ENCODE data around the gene UPK3B.
"Not testable (repeated sequence)": the region's sequence is repeated elsewhere in the genome, so short reads cannot be mapped to it uniquely, and the experiment has no call there.

The UPK3B gene

DNA sequence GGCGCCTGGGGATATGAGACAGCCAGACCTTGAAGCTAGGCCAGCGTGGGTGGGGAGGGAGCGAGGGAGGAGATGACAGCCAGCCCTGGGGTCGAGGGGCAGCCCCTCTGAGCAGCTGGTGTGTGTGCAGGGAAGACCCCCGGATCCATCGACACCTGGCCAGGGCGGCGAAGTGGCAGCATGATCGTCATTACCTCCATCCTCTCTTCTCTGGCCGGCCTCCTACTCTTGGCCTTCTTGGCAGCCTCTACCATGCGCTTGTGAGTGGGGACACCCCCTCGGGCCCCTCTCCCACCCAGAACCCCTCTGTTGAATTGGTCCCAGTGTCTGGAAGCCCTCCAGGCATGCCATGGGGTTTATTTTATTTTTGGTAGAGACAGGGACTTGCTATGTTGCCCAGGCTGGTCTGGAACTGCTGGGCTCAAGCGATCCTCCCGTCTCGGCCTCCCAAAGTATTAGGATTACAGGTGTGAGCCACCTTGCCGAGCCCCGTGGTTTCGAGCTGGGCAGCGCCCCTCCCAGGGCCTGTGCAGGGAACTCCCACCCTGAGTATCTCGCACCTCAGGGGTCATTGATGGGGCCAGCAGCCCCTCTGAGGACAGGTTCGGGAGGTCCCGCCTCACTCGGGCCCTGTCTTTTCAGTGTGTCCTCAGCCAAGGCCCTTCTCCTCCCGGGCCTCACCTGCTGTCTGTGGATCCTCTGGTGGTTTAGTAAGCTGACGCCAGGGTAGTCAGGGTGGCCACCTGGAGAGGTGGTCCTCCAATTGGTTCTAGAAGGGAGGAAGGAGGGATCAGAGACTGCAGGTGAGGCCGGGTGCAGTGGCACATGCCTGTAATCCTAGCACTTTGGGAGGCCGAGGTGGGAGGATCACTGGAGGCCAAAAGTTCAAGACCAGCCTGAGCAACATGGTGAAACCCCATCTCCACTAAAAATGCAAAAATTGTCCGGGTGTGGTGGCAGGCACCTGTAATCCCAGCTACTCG is 3.8 kb downstream of the UPK3B start:
- DNase-seq (ENCODE audit: low spot score) = no peak

DNA sequence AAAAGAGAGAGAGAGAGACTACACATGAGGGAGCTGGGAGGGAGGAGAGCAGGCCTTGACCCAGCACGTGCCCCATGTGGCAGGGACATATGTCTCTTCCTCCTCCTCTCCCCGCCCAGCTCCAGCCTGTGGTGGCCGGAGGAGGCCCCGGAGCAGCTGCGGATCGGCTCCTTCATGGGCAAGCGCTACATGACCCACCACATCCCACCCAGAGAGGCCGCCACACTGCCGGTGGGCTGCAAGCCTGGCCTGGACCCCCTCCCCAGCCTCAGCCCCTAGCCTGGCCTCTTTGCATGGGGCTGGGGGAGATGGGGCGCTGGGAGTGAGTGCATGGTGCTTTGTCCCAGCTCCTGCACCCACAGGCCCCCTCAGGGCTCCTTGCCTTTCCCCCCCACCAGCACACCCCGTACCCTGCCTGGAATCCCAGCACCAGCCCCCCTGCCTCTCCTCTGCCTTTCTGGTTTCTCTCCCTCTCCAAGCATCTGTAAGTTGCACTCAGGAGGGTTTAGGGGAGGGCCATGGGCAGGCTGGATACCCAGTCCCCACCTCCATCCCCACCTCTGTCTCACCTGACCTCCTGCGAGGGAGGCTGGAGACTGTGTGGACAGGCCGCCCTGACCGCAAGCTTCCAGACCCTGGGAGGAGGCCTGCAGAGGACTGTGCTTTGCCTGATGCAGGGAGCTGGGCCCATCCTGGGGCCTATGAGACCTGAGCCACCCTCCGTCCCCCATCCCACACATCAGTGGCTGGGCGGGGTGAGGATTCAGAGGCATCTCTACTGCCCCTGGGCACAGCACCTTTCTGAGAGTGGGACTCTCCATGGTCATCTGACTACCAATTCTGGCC is 4.8 kb downstream of the UPK3B start:
- no peak for DNase-seq (ENCODE audit: low spot score)

GRCh38 chr7:76515999-76516443 is 5.7 kb downstream of the UPK3B start:
- DNase-seq (ENCODE audit: low spot score) = peak; percentile 36

DNA sequence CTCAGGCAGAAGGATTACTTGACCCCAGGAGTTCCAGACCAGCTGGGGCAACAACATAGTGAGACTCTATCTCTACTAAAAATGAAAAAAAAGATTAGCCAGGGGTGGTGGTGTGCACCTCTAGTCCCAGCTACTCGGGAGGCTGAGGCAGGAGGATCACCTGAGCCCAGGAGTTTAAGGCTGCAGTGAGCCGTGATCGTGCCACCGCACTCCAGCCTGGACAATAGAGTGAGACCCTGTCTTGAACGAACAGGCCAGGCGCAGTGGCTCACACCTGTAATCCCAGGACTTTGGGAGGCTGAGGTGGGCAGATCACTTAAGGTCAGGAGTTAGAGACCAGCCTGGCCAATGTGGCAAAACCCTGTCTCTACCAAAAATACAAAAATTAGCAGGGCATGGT is 6.6 kb downstream of the UPK3B start:
- not testable (repeated sequence) for DNase-seq (ENCODE audit: low spot score)

DNA sequence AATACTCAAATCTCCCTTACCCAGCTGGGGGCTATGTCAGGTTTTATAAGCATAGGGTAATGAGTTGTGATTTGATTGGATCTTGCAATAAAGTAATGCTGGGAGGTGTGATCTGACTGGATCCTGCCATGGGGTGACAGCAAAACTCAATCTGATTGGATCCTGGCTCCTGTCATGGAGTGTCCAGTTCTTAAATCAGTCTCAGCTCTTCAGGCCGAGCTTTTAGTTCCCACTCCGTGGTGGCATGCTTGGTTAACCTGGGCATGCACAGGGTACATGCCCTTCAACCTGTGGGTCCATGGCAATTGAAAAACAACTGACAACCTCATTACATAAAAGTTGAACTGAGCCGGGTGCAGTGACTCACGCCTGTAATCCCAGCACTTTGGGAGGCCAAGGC is 15.8 kb downstream of the UPK3B start:
- not testable (repeated sequence) for DNase-seq (ENCODE audit: low spot score)

- DNase-seq (ENCODE audit: low spot score) = not testable (repeated sequence)
Observed at GRCh38 chr7:76531643-76532042, 21.3 kb downstream of the UPK3B start.

DNA sequence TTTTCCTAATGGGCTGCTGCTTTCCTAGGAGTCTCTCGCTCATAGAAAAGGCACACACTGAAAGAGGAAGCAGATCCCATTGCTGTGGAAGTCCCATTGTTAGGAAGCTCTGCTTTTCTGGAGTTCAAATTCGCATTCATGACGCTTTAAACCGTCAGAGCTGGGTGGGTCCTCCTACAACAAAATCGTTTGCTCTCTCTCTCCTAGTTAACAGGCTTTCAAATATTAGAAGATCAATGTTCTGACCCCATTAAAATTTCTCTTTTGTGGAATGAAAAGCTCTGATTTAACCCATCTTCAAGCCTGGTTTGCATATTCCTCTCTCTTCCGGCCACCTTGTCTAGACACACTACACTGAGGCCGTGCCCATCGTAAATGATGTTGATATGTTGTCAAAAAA is 32.8 kb downstream of the UPK3B start, which contains the start of gene SPDYE16:
SPDYE16 (minus strand) TSS at position 101 of the 400 bp plus-strand sequence. CDS start 1,838 bp downstream, outside the sequence.
- not testable (repeated sequence) for DNase-seq (ENCODE audit: low spot score)

GRCh38 chr7:76549025-76549854 is 38.9 kb downstream of the UPK3B start:
- peak; percentile 94 for DNase-seq (ENCODE audit: low spot score)

- DNase-seq (ENCODE audit: low spot score) = not testable (repeated sequence)
Observed at GRCh38 chr7:76549855-76550248, 39.5 kb downstream of the UPK3B start.

DNA sequence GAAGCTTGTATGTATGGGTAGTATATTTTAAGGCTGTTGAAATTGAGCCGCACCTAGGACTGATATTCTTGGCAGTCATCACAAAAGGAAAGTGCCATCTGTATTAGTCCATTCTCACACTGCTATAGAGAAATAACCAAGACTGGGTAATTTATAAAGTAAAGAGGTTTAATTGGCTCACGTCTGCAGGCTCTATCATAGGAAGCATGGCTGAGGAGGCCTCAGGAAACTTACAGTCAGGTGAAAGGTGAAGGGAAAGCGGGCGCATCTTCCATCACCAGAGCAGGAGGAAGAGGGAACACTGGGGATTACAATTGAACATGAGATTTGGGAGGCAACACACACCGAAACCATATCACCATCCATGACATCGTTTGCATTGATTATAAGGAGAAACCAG is 41.6 kb downstream of the UPK3B start:
- DNase-seq (ENCODE audit: low spot score) = not testable (repeated sequence)

- not testable (repeated sequence) for DNase-seq (ENCODE audit: low spot score)
Observed at GRCh38 chr7:76559685-76560084, 49.3 kb downstream of the UPK3B start.

DNA sequence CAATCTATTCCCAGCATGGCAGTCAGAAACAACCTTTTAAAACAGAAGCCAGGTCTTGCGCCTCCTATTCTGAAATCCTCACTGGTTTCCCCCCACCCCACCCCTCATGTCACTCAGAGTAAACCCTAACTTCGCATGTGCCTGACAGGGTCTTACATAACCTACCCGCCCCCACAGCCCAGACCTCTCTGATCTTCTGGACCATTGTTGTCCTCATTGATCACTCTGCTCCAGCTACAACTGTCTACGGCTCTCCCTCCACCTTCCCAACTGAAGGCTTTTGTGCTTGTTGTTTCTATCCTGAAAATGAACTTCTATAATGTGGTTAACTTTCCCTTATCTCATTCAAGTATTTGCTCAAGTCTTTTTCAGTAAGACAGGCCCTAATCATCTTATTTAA is 49.8 kb downstream of the UPK3B start:
- not testable (repeated sequence) for DNase-seq (ENCODE audit: low spot score)

GRCh38 chr7:76561342-76561741 is 51.0 kb downstream of the UPK3B start:
- not testable (repeated sequence) for DNase-seq (ENCODE audit: low spot score)

DNA sequence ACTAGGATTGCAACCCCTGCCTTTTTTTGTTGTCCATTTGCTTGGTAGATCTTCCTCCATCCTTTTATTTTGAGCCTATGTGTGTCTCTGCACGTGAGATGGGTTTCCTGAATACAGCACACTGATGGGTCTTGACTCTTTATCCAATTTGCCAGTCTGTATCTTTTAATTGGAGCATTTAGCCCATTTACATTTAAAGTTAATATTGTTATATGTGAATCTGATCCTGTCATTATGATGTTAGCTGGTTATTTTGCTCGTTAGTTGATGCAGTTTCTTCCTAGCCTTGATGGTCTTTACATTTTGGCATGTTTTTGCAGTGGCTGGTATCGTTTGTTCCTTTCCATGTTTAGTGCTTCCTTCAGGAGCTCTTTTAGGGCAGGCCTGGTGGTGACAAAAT is 54.6 kb downstream of the UPK3B start:
- not testable (repeated sequence) for DNase-seq (ENCODE audit: low spot score)
